ENCODE measurements around the gene KRT6A. TPM values are rescaled to one million over a fixed set of nuclear protein-coding genes. Genes with fewer than 3 reads are reported as not detected.

KRT6A gene
- total RNA-seq, 1 donor from 2014 or later, result not detected

GRCh38 chr12:52521175-52521567 is 28.1 kb upstream of the KRT6A start:
- Mint-ChIP-seq H3K9me3 (no peaks in the 10 kb centered on the region), H3K36me3 (ENCODE audit: low read depth) (no peaks in the 10 kb centered on the region), H3K27ac (no peak overlapping the region), H3K4me1 (ENCODE audit: low read depth) (no peaks in the 10 kb centered on the region), H3K4me3 (no peak overlapping the region), H3K27me3 (ENCODE audit: insufficient read depth) (no peaks in the 10 kb centered on the region)
- intact Hi-C loops (cut with micrococcal nuclease), result no loop called here
- DNase-seq (ENCODE audit: low spot score), result no peak

DNA sequence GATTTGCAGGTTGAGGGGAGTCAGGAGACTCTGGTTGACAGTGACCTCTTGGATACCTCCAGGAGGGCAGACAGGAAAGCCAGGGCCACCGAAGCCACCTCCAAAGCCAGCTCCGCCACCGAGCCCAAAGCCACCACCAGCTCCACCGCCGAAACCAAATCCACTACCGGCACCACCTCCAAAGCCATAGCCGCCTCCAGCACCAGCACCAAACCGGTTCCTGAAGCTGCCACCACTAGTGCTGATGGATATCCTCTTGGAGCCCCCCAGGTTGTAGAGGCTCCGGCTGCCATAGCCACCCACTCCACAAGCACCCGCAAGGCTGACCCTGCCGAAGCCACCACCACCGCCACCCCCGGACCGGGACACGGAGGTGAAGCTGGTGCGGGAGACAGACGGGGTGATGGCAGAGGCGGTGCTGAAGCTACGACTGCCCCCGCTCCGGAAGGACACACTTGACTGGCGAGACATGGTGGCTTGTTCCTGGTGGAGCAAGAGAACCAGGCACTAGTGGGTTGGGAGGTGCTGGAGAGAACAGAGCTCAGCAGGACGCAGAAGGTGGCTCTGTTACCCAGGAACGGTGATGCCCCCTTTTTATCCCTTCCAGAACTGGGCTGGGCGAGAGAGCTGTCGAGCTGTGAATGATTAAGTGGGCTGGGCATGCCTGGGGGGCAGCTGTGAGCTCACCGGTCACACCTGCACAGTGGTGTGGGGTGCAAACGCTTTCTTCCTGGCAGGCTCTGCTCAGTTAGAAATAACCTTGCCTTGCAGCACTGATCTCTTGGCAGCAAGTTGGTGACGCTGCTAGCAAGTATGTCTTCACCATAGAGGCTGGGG is 27.0 kb upstream of the KRT6A start, which contains the start of gene KRT5:
Gene KRT5 (minus strand): TSS at position 569 of the 837 bp plus-strand sequence. CDS start 98 bp downstream, at position 471.
- no peaks in the 10 kb centered on the region for H3K9me3 Mint-ChIP-seq
- H3K36me3 Mint-ChIP-seq (ENCODE audit: low read depth), result no peaks in the 10 kb centered on the region
- peaks cover 2% of the 10 kb centered on the region for H3K27me3 Mint-ChIP-seq (ENCODE audit: insufficient read depth)
- no peak within 1 kb of the TSS for H3K4me3 Mint-ChIP-seq
- no peak for DNase-seq (ENCODE audit: low spot score)
- no peak within 1 kb of the TSS for H3K27ac Mint-ChIP-seq
- intact Hi-C loops (cut with micrococcal nuclease), result no loop called here
- no peaks in the 10 kb centered on the region for H3K4me1 Mint-ChIP-seq (ENCODE audit: low read depth)

- Mint-ChIP-seq H3K9me3 (no peaks in the 10 kb centered on the region), H3K4me1 (ENCODE audit: low read depth) (no peaks in the 10 kb centered on the region), H3K27me3 (ENCODE audit: insufficient read depth) (peaks cover 2% of the 10 kb centered on the region), H3K36me3 (ENCODE audit: low read depth) (no peaks in the 10 kb centered on the region), H3K4me3 (no peak overlapping the region), H3K27ac (no peak overlapping the region)
- intact Hi-C loops (cut with micrococcal nuclease), result no loop called here
- no peak for DNase-seq (ENCODE audit: low spot score)
These were observed 26.3 kb upstream of the KRT6A start for GRCh38 chr12:52519387-52519703.

- peaks cover 2% of the 10 kb centered on the region for H3K27me3 Mint-ChIP-seq (ENCODE audit: insufficient read depth)
- no peaks in the 10 kb centered on the region for H3K9me3 Mint-ChIP-seq
- intact Hi-C loops (cut with micrococcal nuclease), result no loop called here
- no peaks in the 10 kb centered on the region for H3K36me3 Mint-ChIP-seq (ENCODE audit: low read depth)
- no peak overlapping the region for H3K27ac Mint-ChIP-seq
- no peak for DNase-seq (ENCODE audit: low spot score)
- no peaks in the 10 kb centered on the region for H3K4me1 Mint-ChIP-seq (ENCODE audit: low read depth)
- H3K4me3 Mint-ChIP-seq, result no peak overlapping the region
These were observed 25.7 kb upstream of the KRT6A start for GRCh38 chr12:52518574-52519386.

GRCh38 chr12:52517888-52518287 is 24.8 kb upstream of the KRT6A start:
- Mint-ChIP-seq H3K27ac (no peak overlapping the region), H3K4me1 (ENCODE audit: low read depth) (no peaks in the 10 kb centered on the region), H3K4me3 (no peak overlapping the region), H3K9me3 (no peaks in the 10 kb centered on the region), H3K36me3 (ENCODE audit: low read depth) (no peaks in the 10 kb centered on the region), H3K27me3 (ENCODE audit: insufficient read depth) (peaks cover 2% of the 10 kb centered on the region)
- DNase-seq (ENCODE audit: low spot score), result no peak
- intact Hi-C loops (cut with micrococcal nuclease), result no loop called here

DNA sequence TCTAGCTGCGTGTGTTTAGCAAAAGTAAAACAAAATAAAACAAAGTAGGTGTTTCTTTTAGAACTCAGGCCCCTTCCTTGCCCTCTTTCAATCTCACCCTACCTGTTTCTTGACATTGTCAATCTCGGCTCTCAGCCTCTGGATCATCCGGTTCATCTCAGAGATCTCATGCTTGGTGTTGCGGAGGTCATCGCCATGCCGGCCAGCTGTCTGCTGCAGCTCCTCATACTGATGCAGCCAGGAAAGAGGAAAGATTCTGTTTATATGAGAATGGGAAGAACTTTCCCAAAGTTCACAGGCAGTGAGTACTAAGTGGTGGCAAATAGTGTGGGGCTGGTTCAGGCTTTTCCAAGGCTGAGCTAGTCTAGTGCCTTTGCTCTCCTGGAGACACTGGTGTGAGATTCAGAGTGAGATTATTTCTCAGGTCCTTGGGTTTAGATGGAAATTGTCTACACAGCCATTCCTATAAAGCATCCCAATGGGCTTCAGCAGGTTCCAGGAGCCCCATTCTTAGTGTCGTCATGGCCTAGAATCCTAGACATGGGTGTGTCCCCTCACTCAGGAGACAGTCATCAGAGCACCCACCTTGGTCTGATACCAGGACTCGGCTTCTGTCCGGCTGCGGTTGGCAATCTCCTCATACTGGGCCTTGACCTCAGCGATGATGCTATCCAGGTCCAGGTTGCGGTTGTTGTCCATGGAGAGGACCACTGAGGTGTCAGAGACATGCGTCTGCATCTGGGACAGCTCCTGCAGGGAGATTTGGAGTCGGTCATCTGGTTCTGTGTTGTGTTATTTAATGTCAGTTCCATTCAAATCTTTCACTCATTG is 24.2 kb upstream of the KRT6A start:
- Mint-ChIP-seq H3K27ac (no peak overlapping the region), H3K36me3 (ENCODE audit: low read depth) (no peaks in the 10 kb centered on the region), H3K4me3 (no peak overlapping the region), H3K4me1 (ENCODE audit: low read depth) (no peaks in the 10 kb centered on the region), H3K9me3 (no peaks in the 10 kb centered on the region), H3K27me3 (ENCODE audit: insufficient read depth) (peaks cover 2% of the 10 kb centered on the region)
- no peak for DNase-seq (ENCODE audit: low spot score)
- intact Hi-C loops (cut with micrococcal nuclease), result no loop called here

DNA sequence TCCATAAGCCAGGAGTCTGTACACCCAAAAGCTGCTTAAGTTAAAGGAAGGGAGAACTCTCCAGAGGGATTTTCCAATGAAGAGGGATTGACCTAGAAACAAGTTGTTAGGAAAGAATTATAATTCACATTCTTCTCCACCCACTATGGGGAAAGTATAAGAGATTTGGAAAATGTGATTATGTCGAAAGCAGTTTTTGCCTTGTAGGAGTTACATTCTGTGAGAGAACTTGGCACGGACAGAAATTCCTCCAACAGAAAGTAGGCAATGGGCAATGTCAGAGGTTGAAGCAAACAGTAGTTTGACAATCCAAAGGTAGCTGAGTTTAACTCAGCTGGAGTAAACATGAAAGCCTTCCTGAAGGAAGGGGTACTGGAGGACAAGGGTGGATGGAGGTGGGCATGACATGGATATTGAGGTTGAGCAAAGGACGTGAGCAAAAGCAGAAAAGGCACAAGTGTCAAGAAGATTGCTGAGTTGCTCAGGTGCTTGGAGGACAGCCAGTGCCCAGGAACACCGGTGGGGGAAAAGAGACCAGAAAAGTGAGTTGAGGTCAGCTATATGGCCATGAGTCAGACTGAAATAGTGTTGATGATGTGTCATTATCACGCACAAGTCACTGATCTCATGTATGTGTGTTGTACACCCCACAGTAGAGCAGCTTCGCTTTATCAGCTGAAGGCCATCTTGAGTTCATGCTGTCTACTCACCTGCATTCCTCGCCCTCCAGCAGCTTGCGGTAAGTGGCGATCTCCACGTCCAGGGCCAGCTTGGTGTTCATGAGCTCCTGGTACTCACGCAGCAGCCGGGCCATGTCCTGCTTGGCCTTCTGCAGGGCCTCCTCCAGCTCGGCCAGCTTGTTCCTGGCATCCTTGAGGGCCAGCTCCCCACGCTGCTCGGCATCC is 23.1 kb upstream of the KRT6A start:
- DNase-seq (ENCODE audit: low spot score), result no peak
- H3K4me3 Mint-ChIP-seq, result no peak overlapping the region
- no peaks in the 10 kb centered on the region for H3K4me1 Mint-ChIP-seq (ENCODE audit: low read depth)
- no peaks in the 10 kb centered on the region for H3K36me3 Mint-ChIP-seq (ENCODE audit: low read depth)
- intact Hi-C loops (cut with micrococcal nuclease), result no loop called here
- H3K27me3 Mint-ChIP-seq (ENCODE audit: insufficient read depth), result peaks cover 2% of the 10 kb centered on the region
- H3K9me3 Mint-ChIP-seq, result peaks cover 3% of the 10 kb centered on the region
- H3K27ac Mint-ChIP-seq, result no peak overlapping the region

DNA sequence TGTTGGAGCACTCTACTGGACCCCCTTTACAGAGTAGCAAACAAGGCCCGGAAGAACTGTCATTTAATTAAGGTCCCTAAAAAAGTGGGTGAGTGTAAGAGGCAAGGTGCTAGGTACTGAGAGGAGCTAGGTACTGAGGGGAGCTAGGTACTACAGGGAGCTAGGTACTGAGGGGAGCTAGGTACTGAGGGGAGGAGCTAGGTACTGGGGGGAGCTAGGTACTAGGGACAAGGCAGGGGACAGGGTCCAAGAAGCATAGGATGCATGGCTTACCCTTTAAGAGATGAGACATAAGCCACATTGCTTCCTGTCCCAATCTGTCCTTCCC is 22.2 kb upstream of the KRT6A start:
- peaks cover 2% of the 10 kb centered on the region for H3K27me3 Mint-ChIP-seq (ENCODE audit: insufficient read depth)
- peaks cover 5% of the 10 kb centered on the region for H3K9me3 Mint-ChIP-seq
- H3K27ac Mint-ChIP-seq, result no peak overlapping the region
- H3K4me1 Mint-ChIP-seq (ENCODE audit: low read depth), result no peaks in the 10 kb centered on the region
- H3K4me3 Mint-ChIP-seq, result no peak overlapping the region
- DNase-seq (ENCODE audit: low spot score), result no peak
- no peaks in the 10 kb centered on the region for H3K36me3 Mint-ChIP-seq (ENCODE audit: low read depth)
- intact Hi-C loops (cut with micrococcal nuclease), result no loop called here

DNA sequence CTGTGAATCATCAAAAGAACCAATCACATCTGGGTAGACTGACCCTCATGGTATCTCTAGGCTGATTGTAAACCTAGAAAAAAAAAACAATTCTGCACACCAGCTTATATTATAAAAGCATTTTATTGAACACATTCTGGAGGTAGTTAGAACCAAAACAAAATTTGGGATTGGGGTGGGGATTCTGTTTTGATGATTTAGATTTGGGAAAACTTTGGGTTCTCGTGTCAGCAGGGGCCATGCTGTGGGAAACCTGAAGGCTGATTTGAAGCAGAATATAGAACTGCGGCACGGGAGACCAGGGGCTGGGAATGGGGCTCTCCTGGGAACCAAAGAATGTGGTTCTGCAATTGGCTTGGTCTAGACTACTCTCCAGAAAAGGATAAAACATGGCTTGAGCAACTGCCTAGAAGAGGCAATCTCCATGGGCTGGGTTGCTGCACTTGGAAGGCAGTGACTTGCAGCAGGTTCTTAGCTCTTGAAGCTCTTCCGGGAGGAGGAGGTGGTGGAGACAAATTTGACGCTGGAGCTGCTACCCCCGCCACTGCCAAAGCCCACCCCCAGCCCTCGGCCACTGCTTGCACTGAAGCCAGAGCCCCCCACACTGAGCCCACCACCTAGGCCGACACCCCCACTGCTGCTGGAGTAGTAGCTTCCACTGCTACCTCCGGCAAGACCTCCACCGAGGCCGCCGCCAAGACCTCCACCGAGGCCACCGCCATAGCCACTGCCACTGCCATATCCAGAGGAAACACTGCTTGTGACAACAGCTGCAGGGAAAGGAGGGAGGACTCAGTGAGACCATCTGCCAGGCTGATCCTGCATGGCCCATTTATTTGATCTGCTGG is 21.6 kb upstream of the KRT6A start:
- DNase-seq (ENCODE audit: low spot score), result no peak
- H3K4me3 Mint-ChIP-seq, result no peak overlapping the region
- H3K9me3 Mint-ChIP-seq, result peaks cover 5% of the 10 kb centered on the region

DNA sequence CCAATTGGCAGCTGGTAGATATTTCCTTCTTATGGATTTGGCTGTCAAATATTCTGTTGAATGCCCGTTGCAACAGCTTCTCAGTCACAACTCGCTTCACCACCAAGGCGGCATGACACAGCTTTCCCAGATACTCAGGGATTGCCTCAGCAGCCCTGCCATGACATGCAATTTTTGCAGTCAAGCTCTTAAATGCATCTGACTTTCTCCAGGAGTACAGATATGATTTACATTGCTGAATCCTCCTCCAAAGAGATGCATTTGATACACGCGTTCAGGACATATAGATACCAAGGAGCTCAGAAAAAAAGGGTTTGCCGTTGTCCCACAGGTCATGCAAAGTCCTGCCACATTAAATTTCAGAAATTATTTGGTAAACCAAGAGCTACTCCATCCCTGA is 20.7 kb upstream of the KRT6A start:
- Mint-ChIP-seq H3K4me1 (ENCODE audit: low read depth) (no peaks in the 10 kb centered on the region), H3K27ac (no peak overlapping the region), H3K36me3 (ENCODE audit: low read depth) (no peaks in the 10 kb centered on the region), H3K27me3 (ENCODE audit: insufficient read depth) (peaks cover 2% of the 10 kb centered on the region), H3K4me3 (no peak overlapping the region), H3K9me3 (peaks cover 5% of the 10 kb centered on the region)
- no peak for DNase-seq (ENCODE audit: low spot score)
- intact Hi-C loops (cut with micrococcal nuclease), result no loop called here

More for the DNA sequence above, 21.6 kb upstream of the KRT6A start:
- no peaks in the 10 kb centered on the region for H3K36me3 Mint-ChIP-seq (ENCODE audit: low read depth)
- H3K27me3 Mint-ChIP-seq (ENCODE audit: insufficient read depth), result peaks cover 2% of the 10 kb centered on the region
- intact Hi-C loops (cut with micrococcal nuclease), result no loop called here
- no peaks in the 10 kb centered on the region for H3K4me1 Mint-ChIP-seq (ENCODE audit: low read depth)
- H3K27ac Mint-ChIP-seq, result no peak overlapping the region

DNA sequence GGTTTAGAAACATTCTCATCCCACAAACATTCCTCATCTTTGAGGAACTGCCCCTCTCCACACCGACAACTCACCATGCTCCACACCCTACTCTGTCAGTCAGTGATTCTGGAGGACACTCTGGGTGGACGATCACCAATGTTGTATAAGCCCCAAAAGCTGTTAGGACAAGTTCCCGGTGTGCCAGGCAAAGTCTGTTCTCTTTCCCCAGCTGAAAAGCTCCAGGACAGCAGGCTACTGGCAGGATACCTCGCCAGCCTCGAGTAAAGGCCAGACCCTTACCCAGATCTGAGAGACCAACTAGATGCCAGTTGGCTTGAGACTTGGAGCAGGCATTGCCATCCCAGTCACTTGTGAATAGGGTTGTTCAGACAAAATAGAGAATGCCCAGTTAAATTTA is 15.2 kb upstream of the KRT6A start:
- Mint-ChIP-seq H3K27me3 (ENCODE audit: insufficient read depth) (peaks cover 21% of the 10 kb centered on the region), H3K4me3 (no peak overlapping the region), H3K9me3 (peaks cover 5% of the 10 kb centered on the region), H3K27ac (no peak overlapping the region), H3K4me1 (ENCODE audit: low read depth) (no peaks in the 10 kb centered on the region), H3K36me3 (ENCODE audit: low read depth) (no peaks in the 10 kb centered on the region)
- DNase-seq (ENCODE audit: low spot score), result no peak
- intact Hi-C loops (cut with micrococcal nuclease), result no loop called here
